ENCODE results near the gene TOMM20L. TPM values are rescaled to one million over a fixed set of nuclear protein-coding genes. Genes with fewer than 3 reads are reported as not detected.

TOMM20L gene
- total RNA-seq, 1 experiment from 2014 or later, result not detected

DNA sequence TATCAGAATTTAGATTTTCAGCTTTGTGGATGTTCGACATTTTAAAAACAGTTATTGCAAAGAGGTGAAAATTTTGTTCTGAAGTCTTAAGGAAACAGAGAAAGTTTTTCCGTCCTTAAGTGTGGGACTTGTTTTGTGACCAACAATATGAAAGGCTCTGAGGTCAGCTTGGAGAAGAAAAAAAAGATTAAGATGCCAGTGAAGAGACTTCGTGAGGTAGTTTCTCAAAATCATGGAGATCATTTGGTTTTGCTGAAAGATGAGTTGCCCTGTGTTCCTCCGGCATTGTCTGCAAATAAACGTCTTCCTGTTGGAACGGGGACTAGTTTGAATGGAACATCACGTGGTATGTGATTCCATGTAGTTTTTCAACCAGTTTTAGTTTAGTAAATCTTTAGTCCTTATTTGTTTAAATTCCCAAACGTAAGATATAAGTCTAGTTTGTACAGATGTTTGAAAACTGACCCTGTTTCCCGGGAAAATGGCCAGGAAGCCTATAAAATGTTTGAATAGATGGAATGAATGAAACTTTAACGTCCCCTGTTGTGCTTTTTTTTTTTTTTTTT lies 32.5 kb downstream of the TOMM20L start:
- Histone ChIP-seq H3K9me2 (ENCODE audit: insufficient read depth) (no peaks in the 10 kb centered on the region), H3K4me3 (replicated peaks in 1 of 2; ENCODE audit: low read depth in 1 of 2, low read length in 2 of 2) (peak overlapping the region; percentile 88 to 89), H3K4me1 (ENCODE audit: control insufficient read depth in 1 of 2, insufficient read depth in 2 of 2, low read length in 2 of 2) (peaks cover 3 to 9% of the 10 kb centered on the region in 2 experiments; a peak in 3 of 4 replicates), H3K27ac (ENCODE audit: low read depth, low read length) (peak overlapping the region; percentile 86), H3K27me3 (ENCODE audit: insufficient read depth, low read length) (no peaks in the 10 kb centered on the region), H3K9ac (ENCODE audit: low read length) (peak overlapping the region; percentile 86), H4K20me1 (ENCODE audit: insufficient read depth) (no peaks in the 10 kb centered on the region), H3K9me3 (ENCODE audit: control insufficient read depth in 1 of 2, insufficient read depth in 1 of 2, low read depth in 1 of 2, low read length in 2 of 2) (no peaks in the 10 kb centered on the region), H2AFZ (ENCODE audit: low read depth, low read length, poor library complexity, severe bottlenecking) (peak overlapping the region; percentile 81), H3K79me2 (ENCODE audit: insufficient read depth, low read length) (peaks cover 45% of the 10 kb centered on the region), H3K36me3 (ENCODE audit: control insufficient read depth in 1 of 2, insufficient read depth in 2 of 2, low read length in 2 of 2) (peaks cover 4 to 8% of the 10 kb centered on the region in 2 experiments; a peak in 3 of 4 replicates), H3K4me2 (ENCODE audit: low read length) (peak overlapping the region; percentile 78)
- BruUV-seq (replicated peaks), result TSS peak; percentile 76
- ChIA-PET POLR2A (interaction anchor here (1.5 kb wide), 1 partner anchor 130 kb away, joined by 5 read pairs; the partner anchor contains the start of gene ARID4A), CTCF (interaction anchor here (1.2 kb wide), 1 partner anchor 627 kb away, joined by 4 read pairs; no protein-coding TSS in a partner anchor), RAD21 (ENCODE audit: low non-redundant PET in 1 of 2, low total read pairs in 2 of 2, uncharacterized antibody in 2 of 2, unreplicated experiment in 2 of 2) (no interaction called here)
- TF ChIP-seq, protein P1, sequence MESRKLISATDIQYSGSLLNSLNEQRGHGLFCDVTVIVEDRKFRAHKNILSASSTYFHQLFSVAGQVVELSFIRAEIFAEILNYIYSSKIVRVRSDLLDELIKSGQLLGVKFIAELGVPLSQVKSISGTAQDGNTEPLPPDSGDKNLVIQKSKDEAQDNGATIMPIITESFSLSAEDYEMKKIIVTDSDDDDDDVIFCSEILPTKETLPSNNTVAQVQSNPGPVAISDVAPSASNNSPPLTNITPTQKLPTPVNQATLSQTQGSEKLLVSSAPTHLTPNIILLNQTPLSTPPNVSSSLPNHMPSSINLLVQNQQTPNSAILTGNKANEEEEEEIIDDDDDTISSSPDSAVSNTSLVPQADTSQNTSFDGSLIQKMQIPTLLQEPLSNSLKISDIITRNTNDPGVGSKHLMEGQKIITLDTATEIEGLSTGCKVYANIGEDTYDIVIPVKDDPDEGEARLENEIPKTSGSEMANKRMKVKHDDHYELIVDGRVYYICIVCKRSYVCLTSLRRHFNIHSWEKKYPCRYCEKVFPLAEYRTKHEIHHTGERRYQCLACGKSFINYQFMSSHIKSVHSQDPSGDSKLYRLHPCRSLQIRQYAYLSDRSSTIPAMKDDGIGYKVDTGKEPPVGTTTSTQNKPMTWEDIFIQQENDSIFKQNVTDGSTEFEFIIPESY (IDR thresholded peaks at IDR 0.05; ENCODE audit: extremely low read depth, insufficient replicate concordance, low read length), result no peak
- no peak for TF ChIP-seq JUND (IDR thresholded peaks at IDR 0.05)
- TF ChIP-seq POLR2A (IDR thresholded peaks at IDR 0.05; ENCODE audit: borderline replicate concordance, extremely low read depth, insufficient read depth, insufficient read length), result no peak
- no peak for TF ChIP-seq ATF3 (IDR thresholded peaks at IDR 0.05)
- no peak for TF ChIP-seq TCF7L2 (IDR thresholded peaks at IDR 0.05; ENCODE audit: borderline replicate concordance, extremely low read depth, insufficient read depth, insufficient read length)
- no peak for TF ChIP-seq RAD21 (IDR thresholded peaks at IDR 0.05; ENCODE audit: low read depth)
- TF ChIP-seq YY1 (IDR thresholded peaks at IDR 0.05; ENCODE audit: extremely low read depth, insufficient replicate concordance, low read depth, low read length), result no peak
- TF ChIP-seq EZH2phosphoT487 (IDR thresholded peaks at IDR 0.05; ENCODE audit: borderline replicate concordance), result no peak
- no peak for TF ChIP-seq CBX3 (IDR thresholded peaks at IDR 0.05; ENCODE audit: low read depth)
- no peak; the same call in 1 of the 2 replicates for TF ChIP-seq POLR2AphosphoS5 (IDR thresholded peaks at IDR 0.05; ENCODE audit: low read depth, low read length)
- TF ChIP-seq SIN3A (IDR thresholded peaks at IDR 0.05; ENCODE audit: low read depth), result no peak
- TF ChIP-seq EGR1 (IDR thresholded peaks at IDR 0.05; ENCODE audit: low read depth), result no peak
- no peak for TF ChIP-seq FOSL1 (IDR thresholded peaks at IDR 0.05; ENCODE audit: low read depth)
- no peak for TF ChIP-seq SRF (IDR thresholded peaks at IDR 0.05; ENCODE audit: low read depth)
- no peak for TF ChIP-seq CEBPB (IDR thresholded peaks at IDR 0.05; ENCODE audit: low read depth)
- ATAC-seq (0 out of 2 replicates have a peak, but pooled peaks have one; percentile 23), DNase-seq (ENCODE audit: low read depth, low spot score) (peak; percentile 33)
- intact Hi-C loops (cut with micrococcal nuclease), result no loop called here

All from HCT116 (cell line).